Stimulated activated CD4-positive, alpha-beta T cell treated with anti-CD3 and anti-CD28 coated beads, Interleukin-2, amount 100 ng/mL, for 4 hours (primary cell): ENCODE measurements around the gene PRXL2A.
"Not testable (repeated sequence)": the region's sequence is repeated elsewhere in the genome, so short reads cannot be mapped to it uniquely, and the experiment has no call there.

Source experiments
- DNase-seq: peaks from one replicate; pipeline ENCODE4 v3.0.0-alpha.2; 2020; ENCODE audit warnings: low read depth

The PRXL2A gene, protein sequence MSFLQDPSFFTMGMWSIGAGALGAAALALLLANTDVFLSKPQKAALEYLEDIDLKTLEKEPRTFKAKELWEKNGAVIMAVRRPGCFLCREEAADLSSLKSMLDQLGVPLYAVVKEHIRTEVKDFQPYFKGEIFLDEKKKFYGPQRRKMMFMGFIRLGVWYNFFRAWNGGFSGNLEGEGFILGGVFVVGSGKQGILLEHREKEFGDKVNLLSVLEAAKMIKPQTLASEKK

DNA sequence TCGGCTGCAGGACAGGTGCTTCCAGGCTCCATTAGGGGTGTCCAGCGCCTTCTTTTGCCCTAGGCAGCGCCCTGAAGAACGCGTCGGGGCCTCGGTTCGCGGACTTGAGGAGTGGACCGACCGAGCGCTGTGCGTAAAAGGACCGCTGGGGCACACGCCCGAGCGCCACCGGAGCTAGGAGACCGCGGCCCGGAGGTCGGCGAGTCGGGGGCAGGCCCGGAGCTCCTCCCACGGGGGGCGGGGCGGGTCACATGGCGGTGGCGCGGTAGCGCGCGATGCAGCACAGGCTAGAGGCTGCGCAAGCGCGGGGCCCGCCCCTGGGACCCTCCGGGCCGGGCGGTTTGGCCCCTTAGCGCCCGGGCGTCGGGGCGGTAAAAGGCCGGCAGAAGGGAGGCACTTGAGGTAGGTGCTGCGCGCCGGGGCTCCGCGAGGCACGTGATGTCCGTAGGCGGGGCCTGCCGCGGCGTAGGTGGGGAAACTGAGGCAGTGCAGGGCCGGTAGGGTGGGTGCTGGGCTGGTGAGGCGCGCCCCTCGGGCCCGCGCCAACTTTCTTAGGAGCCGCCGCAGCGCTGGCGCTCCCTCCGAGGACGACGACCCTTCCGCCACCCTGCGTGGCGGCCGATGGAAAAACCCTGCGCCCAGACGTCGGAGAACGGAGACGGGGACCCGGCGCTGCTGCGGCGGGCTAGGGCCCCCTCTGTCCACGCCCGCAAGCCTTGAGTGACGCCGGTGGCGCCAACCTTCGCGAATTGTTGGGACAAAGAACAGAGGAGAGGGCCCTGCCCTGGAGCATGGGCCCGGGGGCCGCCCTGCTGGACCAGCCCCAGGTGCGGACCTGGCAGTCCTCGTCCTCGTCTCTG, at the start of gene PRXL2A:
PRXL2A (plus strand) TSS at position 310 of the 860 bp plus-strand sequence. CDS start 11,917 bp downstream, outside the sequence.
- peak; percentile 70 for DNase-seq

DNA sequence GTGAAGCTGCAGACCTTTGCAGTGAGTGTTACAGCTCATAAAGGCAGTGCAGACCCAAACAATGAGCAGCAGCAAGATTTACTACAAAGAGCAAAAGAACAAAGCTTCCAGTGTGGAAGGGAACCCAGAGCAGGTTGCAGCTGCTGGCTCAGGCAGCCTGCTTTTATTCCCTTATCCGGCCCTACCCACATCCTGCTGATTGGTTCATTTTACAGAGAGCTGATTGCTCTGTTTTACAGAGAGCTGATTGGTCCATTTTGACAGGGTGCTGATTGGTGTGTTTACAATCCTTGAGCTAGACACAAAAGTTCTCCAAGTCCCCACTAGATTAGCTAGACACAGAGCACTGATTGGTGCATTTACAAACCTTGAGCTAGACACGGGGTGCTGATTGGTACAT, 49.4 kb upstream of the PRXL2A start:
- not testable (repeated sequence) for DNase-seq

DNA sequence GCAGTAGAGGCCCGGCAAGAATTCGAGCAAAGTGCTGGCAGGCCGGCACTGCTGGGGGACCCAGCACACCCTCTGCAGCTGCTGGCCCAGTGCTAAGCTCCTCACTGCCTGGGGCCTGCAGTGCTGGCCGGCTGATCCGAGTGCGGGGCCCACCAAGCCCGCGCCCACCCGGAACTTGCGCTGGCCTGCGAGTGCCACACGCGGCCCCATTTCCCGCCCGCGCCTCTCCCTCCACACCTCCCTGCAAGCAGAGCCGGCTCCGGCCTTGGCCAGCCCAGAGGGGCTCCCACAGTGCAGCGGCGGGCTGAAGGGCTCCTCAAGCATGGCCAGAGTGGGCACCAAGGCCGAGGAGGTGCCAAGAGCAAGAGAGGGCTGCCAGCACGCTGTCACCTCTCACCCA, 48.7 kb upstream of the PRXL2A start:
- DNase-seq: no peak

DNA sequence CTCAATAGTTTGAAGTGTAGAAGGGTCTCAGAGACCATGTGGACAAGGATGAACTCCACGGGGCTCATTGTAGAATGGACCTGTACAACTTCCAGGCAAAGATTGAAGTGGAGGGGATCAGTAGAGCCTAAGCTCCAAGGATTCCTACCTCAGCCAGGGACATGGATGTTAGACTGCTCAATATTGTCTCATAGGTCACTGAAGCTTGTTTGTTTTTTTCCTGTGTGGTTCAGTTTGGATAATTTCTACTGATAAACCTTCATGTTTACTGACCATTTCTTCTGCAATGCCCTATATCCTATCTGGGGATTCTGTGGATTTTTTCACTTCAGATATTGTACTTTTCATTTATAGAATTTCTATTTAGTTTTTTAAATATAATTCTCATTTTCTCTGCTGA, 42.8 kb upstream of the PRXL2A start:
- DNase-seq: no peak

DNA sequence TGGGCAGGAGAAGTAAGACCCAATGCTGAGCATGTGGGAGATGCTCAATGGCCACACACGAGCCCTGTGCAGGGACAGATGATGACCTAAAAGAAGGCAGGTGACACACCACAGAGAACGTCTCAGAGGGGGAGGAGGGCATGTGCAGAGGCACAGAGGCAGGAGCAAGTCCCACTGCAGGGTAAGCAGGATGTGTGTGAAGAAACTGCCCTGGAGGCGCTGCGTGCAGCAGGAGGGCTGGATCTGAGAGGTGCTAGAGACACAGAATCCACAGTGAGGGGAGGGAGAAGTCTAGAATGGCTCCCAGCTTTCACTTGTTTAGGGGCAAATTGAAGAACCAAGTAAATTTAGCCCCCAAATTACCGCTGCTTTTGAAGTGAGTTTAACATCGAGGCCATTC, 36.9 kb upstream of the PRXL2A start:
- DNase-seq: no peak

DNA sequence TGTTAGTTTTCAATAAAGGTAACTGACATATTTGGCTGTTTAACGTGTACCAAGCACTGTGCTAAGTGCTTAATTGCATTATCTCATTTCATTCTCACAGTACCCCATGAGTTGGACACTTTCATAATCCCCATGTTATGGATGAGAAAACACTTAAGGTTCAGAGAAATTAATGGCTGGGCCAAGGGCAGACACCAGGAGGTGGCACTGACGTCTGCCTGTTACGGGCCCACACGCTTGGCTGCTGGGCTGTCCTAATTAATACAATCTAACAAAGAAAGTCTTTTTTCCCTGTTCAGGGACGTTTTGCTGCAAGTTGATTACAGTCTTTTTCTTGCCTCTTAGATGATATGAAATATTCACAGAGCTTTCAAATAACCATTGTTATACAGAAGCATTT, 35.7 kb upstream of the PRXL2A start:
- no peak for DNase-seq

DNA sequence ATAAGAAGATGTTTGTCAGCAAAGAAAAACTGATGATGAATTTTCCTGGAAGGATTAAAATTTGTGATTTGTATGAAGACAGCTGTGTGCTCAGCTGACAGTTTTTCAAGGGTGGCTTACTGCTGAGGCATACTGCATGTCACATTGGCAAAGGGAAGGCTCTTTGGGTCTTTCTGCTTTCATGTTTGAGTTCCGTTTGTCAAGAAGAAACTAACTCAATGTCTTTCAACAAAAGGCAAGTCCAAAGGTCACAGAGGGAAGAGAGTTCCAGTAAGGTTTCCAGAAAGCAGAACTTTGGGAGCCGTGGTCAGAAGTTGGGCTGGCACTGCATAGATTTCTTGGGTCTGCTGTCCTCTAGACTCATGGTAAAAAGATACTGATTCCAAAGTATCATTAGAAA, 34.8 kb upstream of the PRXL2A start:
- DNase-seq: no peak

DNA sequence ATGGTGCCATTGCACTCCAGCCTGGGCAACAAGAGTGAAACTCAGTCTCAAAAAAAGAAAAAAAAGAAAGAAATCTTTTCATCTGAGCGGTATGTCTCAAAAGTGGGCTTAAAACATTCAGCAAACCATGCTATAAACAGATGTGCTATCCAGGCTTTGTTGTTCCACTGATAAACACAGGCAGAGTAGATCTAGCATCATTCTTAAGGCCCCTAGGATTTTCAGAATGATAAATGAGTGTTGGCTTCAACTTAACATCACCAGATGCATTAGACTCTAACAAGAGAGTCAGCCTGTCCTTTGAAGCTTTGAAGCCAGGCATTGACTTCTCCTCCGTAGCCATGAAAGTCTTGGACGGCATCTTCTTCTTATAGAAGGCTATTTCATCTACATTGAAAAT, 28.6 kb upstream of the PRXL2A start:
- no peak for DNase-seq

DNA sequence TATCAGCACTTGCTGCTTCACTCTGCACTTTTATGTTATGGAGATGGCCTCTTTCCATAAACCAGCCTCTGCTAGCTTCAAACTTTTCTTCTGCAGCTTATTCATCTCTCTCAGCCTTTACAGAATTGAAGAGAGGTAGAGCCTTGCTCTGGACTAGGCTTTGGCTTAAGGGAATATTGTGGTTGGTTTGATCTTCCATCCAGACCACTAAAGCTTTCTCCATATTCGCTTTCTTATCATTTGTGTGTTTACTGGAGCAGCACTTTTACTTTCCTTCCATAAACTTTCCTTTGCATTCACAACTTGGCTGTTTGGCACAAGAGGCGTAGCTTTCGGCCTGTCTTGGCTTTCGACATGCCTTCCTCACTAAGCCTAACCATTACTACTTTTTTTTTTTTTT, 28.2 kb upstream of the PRXL2A start:
- no peak for DNase-seq

DNA sequence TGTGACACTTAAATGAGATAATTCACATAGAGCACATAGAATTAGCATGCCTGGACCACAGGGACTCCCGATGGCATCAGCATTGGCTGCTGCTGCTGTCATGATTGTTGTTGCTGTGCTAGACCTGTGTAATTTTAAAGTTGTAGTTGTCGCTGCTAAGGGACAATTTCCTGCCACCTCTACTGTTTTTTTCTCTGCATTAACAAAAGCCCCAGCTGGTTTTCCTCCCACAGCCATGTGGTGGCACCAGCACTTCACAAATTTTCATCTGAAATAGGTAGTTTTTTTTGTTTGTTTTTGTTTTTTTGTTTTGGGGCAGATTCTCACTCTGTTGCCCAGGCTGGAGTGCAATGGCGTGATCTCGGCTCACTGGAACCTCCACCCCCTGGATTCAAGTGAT, 25.4 kb upstream of the PRXL2A start:
- peak; percentile 16 for DNase-seq

DNA sequence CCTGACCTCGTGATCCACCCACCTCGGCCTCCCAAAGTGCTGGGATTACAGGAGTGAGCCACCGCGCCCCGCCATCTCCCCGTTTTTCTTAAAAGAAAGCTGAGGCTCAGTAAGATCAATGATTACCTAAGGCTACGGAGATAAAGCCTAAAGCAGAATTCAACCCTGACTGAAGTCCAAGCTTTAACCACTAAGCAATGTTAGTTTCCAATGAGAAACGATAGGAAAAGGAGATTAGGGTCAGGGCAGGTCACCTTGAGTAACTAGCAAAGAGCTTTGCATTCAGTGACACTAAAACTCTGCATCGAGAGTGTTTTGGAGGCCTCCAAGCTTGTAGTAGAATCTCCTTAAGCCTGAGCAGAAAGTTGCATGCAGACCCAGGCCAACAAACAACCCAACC, 17.6 kb upstream of the PRXL2A start:
- DNase-seq: no peak

DNA sequence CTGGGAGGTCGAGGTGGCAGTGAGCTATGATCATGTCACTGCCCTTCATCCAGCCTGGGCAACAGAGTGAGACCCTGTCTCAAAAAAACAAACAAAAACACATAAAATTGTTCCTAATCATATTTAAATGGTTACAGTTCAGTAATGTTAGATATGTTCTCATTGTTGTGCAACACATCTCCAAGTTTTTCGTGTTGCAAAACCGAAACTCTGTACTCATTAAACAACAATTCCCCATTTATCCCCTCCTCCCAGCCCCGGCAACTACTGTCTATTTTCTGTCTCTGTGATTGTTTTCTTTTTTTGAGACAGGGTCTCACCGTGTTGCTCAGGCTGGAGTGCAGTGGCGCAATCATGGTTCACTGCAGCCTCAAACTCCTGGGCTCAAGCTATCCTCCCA, 16.1 kb upstream of the PRXL2A start:
- no peak for DNase-seq

DNA sequence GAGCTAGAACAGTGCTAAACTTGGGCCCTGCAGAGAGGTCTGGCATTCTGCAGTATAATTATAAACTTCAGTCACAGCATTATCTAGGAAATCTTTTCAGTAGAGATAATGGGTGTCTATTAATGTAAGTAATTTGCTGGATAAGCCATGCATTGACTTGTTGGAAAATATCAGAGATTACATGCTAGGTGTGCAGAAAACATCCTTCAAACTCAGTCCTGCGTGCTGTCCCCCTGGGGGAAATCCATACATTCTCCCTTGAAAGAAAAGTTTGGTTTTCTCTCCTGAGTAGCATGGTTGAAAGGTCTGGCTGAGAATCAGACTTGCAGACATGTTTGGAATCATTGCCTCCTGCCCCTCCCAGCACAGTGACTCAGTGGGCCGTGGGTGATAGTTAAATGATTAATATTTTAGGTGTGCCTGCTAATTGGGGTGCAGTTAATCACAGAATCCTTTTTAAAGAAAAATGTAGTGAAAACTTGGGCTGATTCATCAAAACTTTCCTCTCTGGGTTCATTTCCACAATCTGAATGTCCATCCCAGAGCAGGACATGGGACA, 13.9 kb upstream of the PRXL2A start:
- no peak for DNase-seq

DNA sequence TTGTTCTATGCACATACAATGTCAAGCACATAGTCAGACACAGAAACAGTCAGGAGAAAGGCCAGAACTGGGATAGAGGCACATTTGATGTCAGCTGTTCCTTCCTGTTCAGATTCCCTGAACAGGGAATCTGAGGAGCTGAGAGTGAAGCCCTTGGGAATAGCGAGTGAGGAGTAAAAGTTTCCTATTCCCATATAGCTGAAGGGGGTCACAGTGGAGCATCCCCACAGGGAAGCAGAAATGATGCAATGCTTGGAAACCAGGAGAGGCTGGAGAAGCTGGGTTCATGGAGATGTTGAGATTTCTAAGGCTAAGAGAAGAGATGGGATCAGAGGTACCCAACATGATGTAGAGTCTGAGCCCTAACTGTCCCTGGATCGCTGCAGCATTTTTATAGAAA, 11.3 kb upstream of the PRXL2A start:
- DNase-seq: no peak

DNA sequence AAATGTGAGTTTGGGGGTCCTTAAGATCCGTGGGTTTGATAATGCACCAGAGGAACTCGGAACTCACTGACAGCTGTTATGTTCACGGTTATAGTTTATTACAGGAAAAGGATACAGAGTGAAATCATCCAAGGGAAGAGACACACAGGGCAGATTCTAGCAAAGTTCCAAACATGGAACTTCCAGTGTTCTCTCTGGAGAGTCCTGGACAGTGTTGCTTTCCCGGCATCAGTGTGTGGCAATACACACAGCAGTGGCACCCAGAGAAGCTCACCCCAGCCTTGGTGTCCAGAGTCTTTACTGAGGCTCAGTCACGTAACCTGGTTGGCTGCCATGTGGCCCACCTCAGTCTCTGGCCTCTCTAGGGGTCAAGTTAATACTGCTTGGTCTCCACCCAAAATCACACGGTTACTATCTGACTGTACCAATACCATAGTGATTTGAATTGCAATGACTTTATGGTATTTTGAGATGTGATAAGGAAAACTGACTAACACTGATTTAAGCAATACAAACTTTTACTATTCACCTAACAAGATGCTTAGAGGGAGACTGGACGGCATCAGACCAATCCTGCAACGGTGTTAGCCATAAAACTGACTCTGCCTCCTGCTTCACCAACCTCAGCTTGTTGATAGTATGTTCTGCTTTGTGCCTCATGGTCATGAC, 8.1 kb upstream of the PRXL2A start:
- no peak for DNase-seq

DNA sequence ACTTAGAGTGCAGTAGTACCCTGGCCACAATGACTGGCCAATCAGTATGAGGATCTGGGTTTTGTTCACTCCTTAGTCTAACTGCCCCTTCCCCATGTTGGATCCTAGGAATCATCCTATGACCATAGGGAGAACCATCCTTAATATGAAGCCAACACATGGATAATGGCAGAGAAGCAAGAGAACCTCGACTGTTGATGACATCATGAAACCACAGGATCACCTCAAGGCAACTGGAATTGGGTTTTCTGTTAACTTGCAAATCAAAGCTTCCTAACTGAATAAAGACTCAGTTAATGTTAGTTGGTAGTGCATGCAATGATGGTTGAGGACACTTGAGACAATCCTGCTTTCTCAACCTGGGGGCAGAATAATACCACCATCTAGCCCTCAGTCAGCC, 3.3 kb upstream of the PRXL2A start:
- no peak for DNase-seq

DNA sequence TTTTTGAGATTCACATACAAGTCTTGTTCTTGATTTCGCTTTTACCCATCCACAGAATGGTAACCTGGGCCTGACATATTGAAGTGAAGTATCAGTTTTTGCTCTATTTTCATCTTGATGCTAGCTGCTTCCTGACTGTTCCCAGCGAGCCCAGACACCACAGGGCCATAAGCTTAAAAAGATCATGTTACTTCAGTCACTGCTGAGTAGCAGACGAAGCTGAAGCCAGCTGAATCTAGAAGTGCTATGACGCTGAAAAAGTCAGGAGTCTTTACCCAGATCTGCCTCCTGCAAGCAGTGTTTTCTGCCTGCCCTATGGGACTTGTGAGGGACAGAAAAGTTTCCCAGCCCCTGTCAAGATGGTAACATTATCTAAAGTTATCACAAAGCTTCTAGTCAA, 2.7 kb upstream of the PRXL2A start:
- DNase-seq: no peak

DNA sequence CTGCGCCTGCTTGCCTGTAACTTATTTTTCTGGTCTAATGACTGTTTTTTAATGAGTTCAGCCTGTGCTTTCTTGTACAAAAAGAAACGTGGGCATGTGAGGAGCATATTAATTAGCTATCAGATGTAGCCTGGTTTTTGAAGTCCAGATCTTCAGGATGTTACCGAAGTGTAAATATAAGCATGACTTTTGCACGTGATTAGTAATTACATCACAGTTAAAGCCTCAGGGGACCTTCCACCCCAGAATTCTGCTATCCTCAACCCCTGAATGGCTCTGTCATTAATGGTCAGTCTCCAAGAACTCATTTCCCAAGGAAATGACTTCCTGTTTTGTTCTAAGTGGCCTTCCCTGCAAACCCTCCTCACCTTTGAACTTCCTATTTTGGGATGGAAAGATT, 2.1 kb upstream of the PRXL2A start:
- no peak for DNase-seq

DNA sequence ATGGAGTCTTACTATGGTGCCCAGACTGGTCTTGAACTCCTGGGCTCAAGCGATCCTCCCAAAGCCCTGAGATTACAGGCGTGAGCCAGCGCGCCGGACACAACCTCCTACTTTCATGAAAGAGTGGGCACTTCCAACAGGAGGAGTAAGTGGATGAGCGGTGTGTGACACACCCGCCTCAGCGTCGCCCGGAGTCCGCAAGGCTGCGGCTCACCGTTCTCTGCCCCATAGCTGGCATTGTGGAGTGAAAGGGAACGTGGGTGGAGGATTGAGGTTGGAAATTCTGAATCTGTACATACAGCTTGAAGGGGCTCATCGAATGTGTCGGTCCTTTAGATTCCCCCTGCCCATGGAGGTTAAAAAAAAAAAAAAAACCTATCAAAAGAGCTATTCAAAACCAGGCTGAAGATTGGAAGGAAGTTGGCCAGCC, 524 bp upstream of the PRXL2A start:
- DNase-seq: peak; percentile 65

DNA sequence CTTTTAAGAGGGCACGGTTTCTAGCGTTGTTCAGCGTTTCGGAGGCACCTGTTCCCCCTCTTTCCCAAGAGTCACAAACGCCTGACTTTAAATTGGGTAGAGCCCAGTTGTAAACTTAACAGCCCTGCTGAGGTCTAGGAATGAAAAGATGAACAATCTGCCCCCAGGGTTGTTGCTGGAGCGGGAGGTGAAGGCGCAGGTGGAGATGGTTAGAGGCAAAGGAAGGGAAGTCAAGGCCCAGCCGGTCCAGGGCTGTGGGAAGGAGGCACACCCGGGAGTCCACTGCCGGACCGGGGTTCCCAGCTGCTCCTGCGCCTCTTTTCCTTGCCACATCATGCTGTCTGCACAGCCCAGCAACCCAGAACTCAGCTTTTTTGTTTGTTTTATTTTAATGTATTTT, 770 bp downstream of the PRXL2A start:
- DNase-seq: no peak

DNA sequence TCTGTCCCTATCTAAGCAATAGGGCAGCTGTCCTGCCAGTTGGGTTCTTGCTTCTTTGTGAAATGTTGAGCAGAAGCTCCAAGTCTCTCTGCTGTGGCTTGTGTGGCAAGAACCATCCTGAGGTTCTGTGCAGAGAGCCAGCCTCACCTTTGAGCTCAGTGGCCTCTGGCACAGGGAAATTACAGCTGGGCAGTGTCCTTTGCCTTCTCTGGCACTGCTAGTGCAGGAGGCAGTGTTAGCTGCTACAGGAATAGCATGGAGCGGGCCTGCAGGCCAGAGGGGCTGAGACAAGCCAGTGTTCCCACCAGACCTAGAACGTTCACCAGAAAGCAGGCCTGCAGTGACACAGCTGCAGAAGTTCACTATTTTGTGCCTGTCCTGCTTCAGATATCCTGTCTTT, 1.8 kb downstream of the PRXL2A start:
- no peak for DNase-seq

DNA sequence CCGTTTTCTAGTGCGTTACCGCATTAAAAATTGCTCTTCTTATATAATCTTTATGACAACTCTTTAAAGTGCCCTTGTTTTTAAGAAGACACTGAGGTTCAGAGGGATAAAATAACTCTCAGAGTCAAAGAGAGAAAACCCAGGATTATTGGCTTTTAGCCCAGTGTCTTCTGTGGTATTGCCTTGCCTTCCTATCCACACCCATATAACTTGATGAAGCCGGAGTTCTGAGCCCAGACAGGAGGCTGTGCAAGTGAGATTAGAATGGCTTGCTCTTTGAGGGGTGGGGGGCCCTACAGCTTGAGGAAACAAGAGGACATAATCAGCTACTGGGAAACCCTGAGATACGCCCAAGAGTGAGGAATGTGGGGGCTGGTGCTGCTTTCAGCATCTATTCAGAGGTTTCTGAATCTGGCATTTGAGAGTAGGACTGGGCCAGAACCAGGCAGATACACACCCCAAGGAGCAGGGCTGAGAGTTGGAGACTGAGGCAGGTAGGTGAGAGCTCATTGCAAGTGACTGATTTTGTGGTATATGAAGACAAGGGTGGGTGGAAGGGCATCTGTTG, 2.3 kb downstream of the PRXL2A start:
- DNase-seq: no peak

DNA sequence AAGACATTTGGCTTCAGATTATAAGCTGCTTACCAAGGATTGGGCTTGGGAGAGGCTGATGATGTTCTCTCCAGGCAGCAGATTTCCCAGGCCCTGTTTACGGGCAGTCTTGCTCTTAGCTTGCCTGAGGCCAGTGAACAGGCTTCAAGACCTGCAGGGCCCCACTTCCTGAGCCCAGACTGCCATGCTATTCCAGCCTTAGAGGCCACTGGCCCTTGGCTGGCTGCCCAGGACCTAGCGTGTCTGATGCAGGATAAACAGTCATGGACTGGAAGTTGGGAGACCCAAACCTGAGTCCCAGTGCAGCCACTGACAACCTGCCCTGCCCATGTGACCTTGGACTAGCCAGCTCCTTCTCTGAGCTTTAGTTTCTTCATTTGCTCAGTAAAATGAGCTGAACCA, 2.9 kb downstream of the PRXL2A start:
- DNase-seq: no peak
